Measurements from ENCODE around the gene ATG4C.

Gene ATG4C

GRCh38 chr1:62844030-62844429, 60.1 kb downstream of the ATG4C start:
- H3K4me1 ChIP-seq (ENCODE audit: control insufficient read depth, insufficient read depth, low read length, unreplicated experiment) = no peaks in the 10 kb centered on the region

GRCh38 chr1:62849031-62849430, 65.1 kb downstream of the ATG4C start:
- Histone ChIP-seq H3K27ac (ENCODE audit: low read depth, low read length) (no peak overlapping the region), H3K36me3 (ENCODE audit: insufficient read depth, low read length) (no peaks in the 10 kb centered on the region), H3K27me3 (ENCODE audit: insufficient read depth, low read length) (no peaks in the 10 kb centered on the region)

More at GRCh38 chr1:62844030-62844429, 60.1 kb downstream of the ATG4C start:
- Histone ChIP-seq H3K36me3 (ENCODE audit: insufficient read depth, low read length) (no peaks in the 10 kb centered on the region), H3K27ac (ENCODE audit: low read depth, low read length) (no peak overlapping the region), H2AFZ (ENCODE audit: low read length, unreplicated experiment) (no peak overlapping the region), H3K27me3 (ENCODE audit: insufficient read depth, low read length) (no peaks in the 10 kb centered on the region), H3K4me3 (ENCODE audit: low read depth, low read length) (no peak overlapping the region), H3K79me2 (ENCODE audit: control insufficient read depth, insufficient read depth, low read length, unreplicated experiment) (no peaks in the 10 kb centered on the region)

GRCh38 chr1:62852253-62852652, 68.3 kb downstream of the ATG4C start:
- H2AFZ ChIP-seq (ENCODE audit: low read length, unreplicated experiment) = no peak overlapping the region
- no peaks in the 10 kb centered on the region for H3K4me1 ChIP-seq (ENCODE audit: control insufficient read depth, insufficient read depth, low read length, unreplicated experiment)
- H3K27ac ChIP-seq (ENCODE audit: low read depth, low read length) = no peak overlapping the region
- no peaks in the 10 kb centered on the region for H3K36me3 ChIP-seq (ENCODE audit: insufficient read depth, low read length)
- no peaks in the 10 kb centered on the region for H3K27me3 ChIP-seq (ENCODE audit: insufficient read depth, low read length)
- no peaks in the 10 kb centered on the region for H3K79me2 ChIP-seq (ENCODE audit: control insufficient read depth, insufficient read depth, low read length, unreplicated experiment)
- no peak overlapping the region for H3K4me3 ChIP-seq (ENCODE audit: low read depth, low read length)

More at GRCh38 chr1:62849031-62849430, 65.1 kb downstream of the ATG4C start:
- Histone ChIP-seq H3K4me1 (ENCODE audit: control insufficient read depth, insufficient read depth, low read length, unreplicated experiment) (no peaks in the 10 kb centered on the region), H2AFZ (ENCODE audit: low read length, unreplicated experiment) (no peak overlapping the region), H3K79me2 (ENCODE audit: control insufficient read depth, insufficient read depth, low read length, unreplicated experiment) (no peaks in the 10 kb centered on the region), H3K4me3 (ENCODE audit: low read depth, low read length) (no peak overlapping the region)

GRCh38 chr1:62856960-62857359, 73.0 kb downstream of the ATG4C start:
- Histone ChIP-seq H3K27ac (ENCODE audit: low read depth, low read length) (no peak overlapping the region), H3K79me2 (ENCODE audit: control insufficient read depth, insufficient read depth, low read length, unreplicated experiment) (no peaks in the 10 kb centered on the region), H3K4me1 (ENCODE audit: control insufficient read depth, insufficient read depth, low read length, unreplicated experiment) (no peaks in the 10 kb centered on the region), H3K36me3 (ENCODE audit: insufficient read depth, low read length) (no peaks in the 10 kb centered on the region), H3K4me3 (ENCODE audit: low read depth, low read length) (no peak overlapping the region), H2AFZ (ENCODE audit: low read length, unreplicated experiment) (no peak overlapping the region), H3K27me3 (ENCODE audit: insufficient read depth, low read length) (no peaks in the 10 kb centered on the region)

DNA sequence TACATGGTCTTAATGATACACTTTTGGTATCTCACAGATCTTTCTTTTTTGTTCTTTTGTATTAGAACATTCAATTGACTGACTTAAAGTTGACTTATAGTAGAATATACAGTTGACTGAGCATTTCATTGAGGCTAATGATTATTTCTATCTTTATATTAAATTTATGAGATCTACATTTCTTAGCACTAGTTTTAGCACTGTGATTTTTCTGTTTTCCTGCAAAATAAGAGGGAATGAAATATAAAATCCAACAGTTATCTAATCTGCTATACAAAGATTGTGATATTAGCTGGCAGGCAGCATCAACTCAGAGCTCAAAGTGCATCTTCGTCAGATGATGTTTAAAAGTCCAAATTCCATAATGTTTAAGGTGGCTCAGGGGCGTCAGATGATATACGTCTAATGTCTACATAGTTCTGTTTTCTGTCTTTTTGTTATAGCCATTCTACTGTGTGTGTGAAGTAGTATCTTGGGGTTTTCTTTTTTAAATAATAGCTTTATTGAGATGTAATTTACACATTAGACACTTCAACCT, 85.4 kb downstream of the ATG4C start:
- Histone ChIP-seq H3K4me1 (ENCODE audit: control insufficient read depth, insufficient read depth, low read length, unreplicated experiment) (peaks cover 6% of the 10 kb centered on the region), H3K4me3 (ENCODE audit: low read depth, low read length) (no peak overlapping the region), H3K79me2 (ENCODE audit: control insufficient read depth, insufficient read depth, low read length, unreplicated experiment) (no peaks in the 10 kb centered on the region), H3K36me3 (ENCODE audit: insufficient read depth, low read length) (no peaks in the 10 kb centered on the region), H2AFZ (ENCODE audit: low read length, unreplicated experiment) (no peak overlapping the region), H3K27me3 (ENCODE audit: insufficient read depth, low read length) (no peaks in the 10 kb centered on the region), H3K27ac (ENCODE audit: low read depth, low read length) (no peak overlapping the region)

GRCh38 chr1:62870148-62870547, 86.2 kb downstream of the ATG4C start:
- Histone ChIP-seq H3K79me2 (ENCODE audit: control insufficient read depth, insufficient read depth, low read length, unreplicated experiment) (no peaks in the 10 kb centered on the region), H3K27ac (ENCODE audit: low read depth, low read length) (no peak overlapping the region), H3K4me3 (ENCODE audit: low read depth, low read length) (no peak overlapping the region), H3K27me3 (ENCODE audit: insufficient read depth, low read length) (no peaks in the 10 kb centered on the region), H3K4me1 (ENCODE audit: control insufficient read depth, insufficient read depth, low read length, unreplicated experiment) (peaks cover 6% of the 10 kb centered on the region), H2AFZ (ENCODE audit: low read length, unreplicated experiment) (no peak overlapping the region), H3K36me3 (ENCODE audit: insufficient read depth, low read length) (no peaks in the 10 kb centered on the region)

GRCh38 chr1:62875676-62876075, 91.7 kb downstream of the ATG4C start:
- Histone ChIP-seq H3K27me3 (ENCODE audit: insufficient read depth, low read length) (peaks cover 26% of the 10 kb centered on the region), H3K79me2 (ENCODE audit: control insufficient read depth, insufficient read depth, low read length, unreplicated experiment) (no peaks in the 10 kb centered on the region), H3K4me1 (ENCODE audit: control insufficient read depth, insufficient read depth, low read length, unreplicated experiment) (peaks cover 6% of the 10 kb centered on the region), H3K4me3 (ENCODE audit: low read depth, low read length) (no peak overlapping the region), H3K27ac (ENCODE audit: low read depth, low read length) (no peak overlapping the region), H3K36me3 (ENCODE audit: insufficient read depth, low read length) (no peaks in the 10 kb centered on the region), H2AFZ (ENCODE audit: low read length, unreplicated experiment) (no peak overlapping the region)

DNA sequence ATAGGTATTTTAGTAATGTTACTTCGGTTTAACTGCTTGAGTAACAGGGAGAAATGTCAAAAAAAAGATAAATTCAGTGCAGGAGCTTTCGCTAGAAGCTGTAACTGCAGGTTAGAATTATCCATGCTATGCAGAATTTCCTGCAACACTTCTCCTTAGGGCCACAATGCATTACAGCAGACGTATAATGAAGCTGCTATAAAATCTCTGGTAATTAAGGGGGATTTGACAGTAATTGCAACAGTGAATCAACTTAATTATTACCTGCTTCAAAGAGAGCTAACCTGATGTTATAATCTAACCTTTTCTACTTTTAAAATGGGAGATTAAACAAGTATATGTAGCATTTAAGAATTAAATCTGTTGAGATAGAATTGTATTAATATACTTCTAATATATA, 92.6 kb downstream of the ATG4C start:
- Histone ChIP-seq H3K4me3 (ENCODE audit: low read depth, low read length) (no peak overlapping the region), H3K27ac (ENCODE audit: low read depth, low read length) (no peak overlapping the region), H3K4me1 (ENCODE audit: control insufficient read depth, insufficient read depth, low read length, unreplicated experiment) (peaks cover 6% of the 10 kb centered on the region), H2AFZ (ENCODE audit: low read length, unreplicated experiment) (no peak overlapping the region), H3K36me3 (ENCODE audit: insufficient read depth, low read length) (no peaks in the 10 kb centered on the region), H3K27me3 (ENCODE audit: insufficient read depth, low read length) (peaks cover 31% of the 10 kb centered on the region), H3K79me2 (ENCODE audit: control insufficient read depth, insufficient read depth, low read length, unreplicated experiment) (no peaks in the 10 kb centered on the region)

GRCh38 chr1:62877579-62877978, 93.6 kb downstream of the ATG4C start:
- Histone ChIP-seq H3K79me2 (ENCODE audit: control insufficient read depth, insufficient read depth, low read length, unreplicated experiment) (no peaks in the 10 kb centered on the region), H3K27me3 (ENCODE audit: insufficient read depth, low read length) (peaks cover 34% of the 10 kb centered on the region), H3K4me1 (ENCODE audit: control insufficient read depth, insufficient read depth, low read length, unreplicated experiment) (peaks cover 6% of the 10 kb centered on the region), H2AFZ (ENCODE audit: low read length, unreplicated experiment) (no peak overlapping the region), H3K27ac (ENCODE audit: low read depth, low read length) (no peak overlapping the region), H3K4me3 (ENCODE audit: low read depth, low read length) (no peak overlapping the region), H3K36me3 (ENCODE audit: insufficient read depth, low read length) (no peaks in the 10 kb centered on the region)

- Histone ChIP-seq H3K27me3 (ENCODE audit: insufficient read depth, low read length) (peaks cover 43% of the 10 kb centered on the region), H3K4me3 (ENCODE audit: low read depth, low read length) (no peak overlapping the region), H2AFZ (ENCODE audit: low read length, unreplicated experiment) (no peak overlapping the region), H3K4me1 (ENCODE audit: control insufficient read depth, insufficient read depth, low read length, unreplicated experiment) (peaks cover 6% of the 10 kb centered on the region), H3K36me3 (ENCODE audit: insufficient read depth, low read length) (no peaks in the 10 kb centered on the region), H3K27ac (ENCODE audit: low read depth, low read length) (no peak overlapping the region), H3K79me2 (ENCODE audit: control insufficient read depth, insufficient read depth, low read length, unreplicated experiment) (no peaks in the 10 kb centered on the region)
Observed at GRCh38 chr1:62879962-62880361, 96.0 kb downstream of the ATG4C start.

- Histone ChIP-seq H3K27ac (ENCODE audit: low read depth, low read length) (no peak overlapping the region), H2AFZ (ENCODE audit: low read length, unreplicated experiment) (no peak overlapping the region), H3K4me3 (ENCODE audit: low read depth, low read length) (no peak overlapping the region), H3K36me3 (ENCODE audit: insufficient read depth, low read length) (no peaks in the 10 kb centered on the region), H3K27me3 (ENCODE audit: insufficient read depth, low read length) (peaks cover 64% of the 10 kb centered on the region), H3K79me2 (ENCODE audit: control insufficient read depth, insufficient read depth, low read length, unreplicated experiment) (no peaks in the 10 kb centered on the region), H3K4me1 (ENCODE audit: control insufficient read depth, insufficient read depth, low read length, unreplicated experiment) (no peaks in the 10 kb centered on the region)
Observed at GRCh38 chr1:62882201-62883104, 98.5 kb downstream of the ATG4C start.

All from ACC112 (cell line).